ENCODE results near the gene SCYL3. TPM values are rescaled to one million over a fixed set of nuclear protein-coding genes. Genes with fewer than 3 reads are reported as not detected.
"Not testable (repeated sequence)": the region's sequence is repeated elsewhere in the genome, so short reads cannot be mapped to it uniquely, and the experiment has no call there.

SCYL3 gene
- total RNA-seq, 2 donors from 2014 or later, result 8.3 to 14.4 TPM

GRCh38 chr1:169878498-169878897 is 15.2 kb downstream of the SCYL3 start:
- Histone ChIP-seq H3K9me3 (no peaks in the 10 kb centered on the region), H3K27me3 (replicated peaks; ENCODE audit: insufficient read depth) (no peaks in the 10 kb centered on the region), H3K36me3 (peaks cover 13% of the 10 kb centered on the region), H3K4me3 (no peak overlapping the region), H3K27ac (no peak overlapping the region), H3K4me1 (ENCODE audit: control insufficient read depth in 1 of 2, low read depth in 2 of 2) (no peaks in the 10 kb centered on the region)
- ATAC-seq (ENCODE audit: insufficient number of reproducible peaks, low FRiP score, low read depth) (no peak), DNase-seq (ENCODE audit: low spot score) (no peak)
- TF ChIP-seq CTCF (IDR thresholded peaks at IDR 0.05), result no peak

GRCh38 chr1:169877800-169878491 is 15.8 kb downstream of the SCYL3 start:
- Histone ChIP-seq H3K36me3 (peaks cover 11% of the 10 kb centered on the region), H3K4me1 (ENCODE audit: control insufficient read depth in 1 of 2, low read depth in 2 of 2) (no peaks in the 10 kb centered on the region), H3K27me3 (replicated peaks; ENCODE audit: insufficient read depth) (no peaks in the 10 kb centered on the region), H3K9me3 (no peaks in the 10 kb centered on the region), H3K27ac (no peak overlapping the region), H3K4me3 (no peak overlapping the region)
- no peak for DNase-seq (ENCODE audit: low spot score)
- no peak for TF ChIP-seq CTCF (IDR thresholded peaks at IDR 0.05)
- no peak for ATAC-seq (ENCODE audit: insufficient number of reproducible peaks, low FRiP score, low read depth)

GRCh38 chr1:169874229-169874628 is 19.5 kb downstream of the SCYL3 start:
- no peak for TF ChIP-seq CTCF (IDR thresholded peaks at IDR 0.05)
- H3K27me3 ChIP-seq (replicated peaks; ENCODE audit: insufficient read depth), result no peaks in the 10 kb centered on the region
- H3K9me3 ChIP-seq, result no peaks in the 10 kb centered on the region
- H3K4me1 ChIP-seq (ENCODE audit: control insufficient read depth in 1 of 2, low read depth in 2 of 2), result no peaks in the 10 kb centered on the region
- peaks cover 28% of the 10 kb centered on the region for H3K36me3 ChIP-seq
- DNase-seq (ENCODE audit: low spot score) (no peak), ATAC-seq (ENCODE audit: insufficient number of reproducible peaks, low FRiP score, low read depth) (no peak)
- H3K4me3 ChIP-seq, result no peak overlapping the region
- H3K27ac ChIP-seq, result no peak overlapping the region

- no peak for ATAC-seq (ENCODE audit: insufficient number of reproducible peaks, low FRiP score, low read depth)
- H3K27me3 ChIP-seq (replicated peaks; ENCODE audit: insufficient read depth), result no peaks in the 10 kb centered on the region
- DNase-seq (ENCODE audit: low spot score), result no peak
- no peak overlapping the region for H3K27ac ChIP-seq
- H3K4me1 ChIP-seq (ENCODE audit: control insufficient read depth in 1 of 2, low read depth in 2 of 2), result no peaks in the 10 kb centered on the region
- H3K36me3 ChIP-seq, result peaks cover 31% of the 10 kb centered on the region
- no peak overlapping the region for H3K4me3 ChIP-seq
- no peak for TF ChIP-seq CTCF (IDR thresholded peaks at IDR 0.05)
- H3K9me3 ChIP-seq, result no peaks in the 10 kb centered on the region
Observed at GRCh38 chr1:169873582-169874199, 20.0 kb downstream of the SCYL3 start.

GRCh38 chr1:169872906-169873305 is 20.8 kb downstream of the SCYL3 start:
- Histone ChIP-seq H3K27ac (no peak overlapping the region), H3K4me1 (ENCODE audit: control insufficient read depth in 1 of 2, low read depth in 2 of 2) (no peaks in the 10 kb centered on the region), H3K36me3 (peaks cover 31% of the 10 kb centered on the region), H3K9me3 (no peaks in the 10 kb centered on the region), H3K4me3 (no peak overlapping the region), H3K27me3 (replicated peaks; ENCODE audit: insufficient read depth) (no peaks in the 10 kb centered on the region)
- no peak for TF ChIP-seq CTCF (IDR thresholded peaks at IDR 0.05)
- no peak for ATAC-seq (ENCODE audit: insufficient number of reproducible peaks, low FRiP score, low read depth)
- DNase-seq (ENCODE audit: low spot score), result no peak

- H3K36me3 ChIP-seq, result peaks cover 38% of the 10 kb centered on the region
- not testable (repeated sequence) for H3K27me3 ChIP-seq (replicated peaks; ENCODE audit: insufficient read depth); H3K4me1 ChIP-seq (ENCODE audit: control insufficient read depth in 1 of 2, low read depth in 2 of 2); ATAC-seq (ENCODE audit: insufficient number of reproducible peaks, low FRiP score, low read depth); H3K9me3 ChIP-seq; H3K4me3 ChIP-seq; H3K27ac ChIP-seq; DNase-seq (ENCODE audit: low spot score)
Observed at GRCh38 chr1:169871988-169872387, 21.7 kb downstream of the SCYL3 start.

Measured in thoracic aorta (tissue), 2 donors.